A673 (cell line): ENCODE measurements around the gene TMEM60. TPM values are rescaled to one million over a fixed set of nuclear protein-coding genes. Genes with fewer than 3 reads are reported as not detected.

Source experiments
- BruUV-seq: library from RNA; stranded (reverse); fragments of 400-500 nt; replicated peaks from 2 replicates; lab custom pipeline; 2021; lab: Mats Ljungman, UMichigan
- CTCF ChIA-PET: fragments of 300-600 bp; sonication (Branson Sonifier 250); formaldehyde crosslinking; loops from one replicate; lab custom pipeline; 2022; ENCODE audit warnings: antibody characterized with exemption; lab: Charles Lee
- POLR2A ChIA-PET: fragments of 300-600 bp; sonication (Branson Sonifier 250); formaldehyde crosslinking; loops from one replicate; lab custom pipeline; 2022; ENCODE audit warnings: antibody characterized with exemption; ENCODE audit not compliant: low non-redundant PET; lab: Charles Lee
- DNase-seq: peaks from one replicate; pipeline ENCODE4 v3.0.0-alpha.2; 2015; ENCODE audit warnings: low spot score
- H3K27ac ChIP-seq: fragments of 200-600 bp; sonication (generic); 2 replicates; pipeline ENCODE4 v1.5.1; 2016; ENCODE audit warnings: mixed run types, low read depth, mild to moderate bottlenecking, mixed read lengths, antibody characterized with exemption, low read length; ENCODE audit not compliant: poor library complexity, severe bottlenecking
- H3K27me3 ChIP-seq: fragments of 200-600 bp; sonication (generic); replicated peaks from 2 replicates; pipeline ENCODE4 v1.6.1; 2017; ENCODE audit warnings: mixed run types, low read depth, mild to moderate bottlenecking, mixed read lengths, antibody characterized with exemption, low read length; ENCODE audit not compliant: insufficient read depth, poor library complexity
- H3K36me3 ChIP-seq: fragments of 200-600 bp; sonication (generic); 2 replicates; pipeline ENCODE4 v1.6.1; 2016; ENCODE audit warnings: mixed run types, mild to moderate bottlenecking, mixed read lengths, antibody characterized with exemption, low read length; ENCODE audit not compliant: insufficient read depth, poor library complexity, severe bottlenecking
- H3K4me1 ChIP-seq: fragments of 200-600 bp; sonication (generic); 2 replicates; pipeline ENCODE4 v1.6.1; 2017; ENCODE audit warnings: mixed run types, mild to moderate bottlenecking, mixed read lengths, antibody characterized with exemption, low read length; ENCODE audit not compliant: insufficient read depth, poor library complexity, severe bottlenecking
- H3K4me3 ChIP-seq: fragments of 200-600 bp; sonication (generic); 2 replicates; pipeline ENCODE4 v1.5.1; 2016; ENCODE audit warnings: low read depth, mixed run types, mild to moderate bottlenecking, mixed read lengths, low read length; ENCODE audit not compliant: poor library complexity, severe bottlenecking
- H3K9me3 ChIP-seq: fragments of 200-600 bp; sonication (generic); 2 replicates; pipeline ENCODE4 v1.6.1; 2016; ENCODE audit warnings: mixed run types, low read depth, mild to moderate bottlenecking, mixed read lengths, antibody characterized with exemption, low read length; ENCODE audit not compliant: poor library complexity, severe bottlenecking
- EZH2 ChIP-seq: fragments of 200-600 bp; sonication (generic); IDR thresholded peaks from 2 replicates; pipeline ENCODE4 v1.6.1; 2017; ENCODE audit warnings: borderline replicate concordance, low read depth, mild to moderate bottlenecking, mixed read lengths, antibody characterized with exemption, low read length; ENCODE audit not compliant: poor library complexity, severe bottlenecking
- intact Hi-C: fragments of 100-400 bp; cut with micrococcal nuclease; formaldehyde crosslinking; loops from one replicate; pipeline ENCODE4 v1.10.0; 2022; ENCODE audit not compliant: unreplicated experiment
- total RNA-seq: library from RNA; stranded (reverse); gene quantifications from 2 replicates; pipeline ENCODE4 v1.2.3, GENCODE V29; 2021
- TF ChIP-seq, protein P1 (sequence below): fragments of 300-800, 200-600 bp; sonication (generic); conservative IDR thresholded peaks from 2 replicates; pipeline ENCODE4 v1.5.1; 2017; ENCODE audit warnings: low read depth, mild to moderate bottlenecking, antibody characterized with exemption, low read length, moderate library complexity, mixed read lengths

Gene TMEM60
- total RNA-seq, 1 experiment from 2014 or later = 14.8 TPM

DNA sequence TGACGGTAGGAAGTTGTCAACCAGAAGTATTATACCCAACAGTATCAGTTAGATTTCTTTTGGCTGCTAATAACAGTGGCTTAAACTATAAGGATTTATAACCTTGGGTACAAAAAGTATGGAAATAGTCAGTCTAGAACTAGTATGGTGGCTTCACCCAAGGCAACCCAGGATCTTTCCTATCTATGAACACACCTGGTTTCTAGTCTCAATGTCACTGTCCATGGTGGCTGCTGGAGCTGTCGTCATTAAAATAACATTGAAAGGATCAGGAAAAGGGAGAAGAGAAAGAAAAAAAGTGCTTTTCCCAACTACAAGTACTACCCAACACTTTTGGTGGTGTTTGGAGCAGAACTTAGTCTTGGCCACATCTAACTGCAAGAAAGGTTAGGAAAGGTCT, 28.1 kb upstream of the TMEM60 start:
- POLR2A ChIA-PET = no interaction called here
- no peak for TF ChIP-seq EZH2
- TF ChIP-seq, protein P1, sequence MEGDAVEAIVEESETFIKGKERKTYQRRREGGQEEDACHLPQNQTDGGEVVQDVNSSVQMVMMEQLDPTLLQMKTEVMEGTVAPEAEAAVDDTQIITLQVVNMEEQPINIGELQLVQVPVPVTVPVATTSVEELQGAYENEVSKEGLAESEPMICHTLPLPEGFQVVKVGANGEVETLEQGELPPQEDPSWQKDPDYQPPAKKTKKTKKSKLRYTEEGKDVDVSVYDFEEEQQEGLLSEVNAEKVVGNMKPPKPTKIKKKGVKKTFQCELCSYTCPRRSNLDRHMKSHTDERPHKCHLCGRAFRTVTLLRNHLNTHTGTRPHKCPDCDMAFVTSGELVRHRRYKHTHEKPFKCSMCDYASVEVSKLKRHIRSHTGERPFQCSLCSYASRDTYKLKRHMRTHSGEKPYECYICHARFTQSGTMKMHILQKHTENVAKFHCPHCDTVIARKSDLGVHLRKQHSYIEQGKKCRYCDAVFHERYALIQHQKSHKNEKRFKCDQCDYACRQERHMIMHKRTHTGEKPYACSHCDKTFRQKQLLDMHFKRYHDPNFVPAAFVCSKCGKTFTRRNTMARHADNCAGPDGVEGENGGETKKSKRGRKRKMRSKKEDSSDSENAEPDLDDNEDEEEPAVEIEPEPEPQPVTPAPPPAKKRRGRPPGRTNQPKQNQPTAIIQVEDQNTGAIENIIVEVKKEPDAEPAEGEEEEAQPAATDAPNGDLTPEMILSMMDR = no peak
- Histone ChIP-seq H3K4me3 (no peak overlapping the region), H3K27me3 (no peaks in the 10 kb centered on the region), H3K9me3 (peaks cover 10% of the 10 kb centered on the region), H3K27ac (no peak overlapping the region), H3K36me3 (no peaks in the 10 kb centered on the region), H3K4me1 (no peaks in the 10 kb centered on the region)
- CTCF ChIA-PET = no interaction called here
- intact Hi-C loops = no loop called here
- no TSS peak for BruUV-seq
- DNase-seq = no peak

DNA sequence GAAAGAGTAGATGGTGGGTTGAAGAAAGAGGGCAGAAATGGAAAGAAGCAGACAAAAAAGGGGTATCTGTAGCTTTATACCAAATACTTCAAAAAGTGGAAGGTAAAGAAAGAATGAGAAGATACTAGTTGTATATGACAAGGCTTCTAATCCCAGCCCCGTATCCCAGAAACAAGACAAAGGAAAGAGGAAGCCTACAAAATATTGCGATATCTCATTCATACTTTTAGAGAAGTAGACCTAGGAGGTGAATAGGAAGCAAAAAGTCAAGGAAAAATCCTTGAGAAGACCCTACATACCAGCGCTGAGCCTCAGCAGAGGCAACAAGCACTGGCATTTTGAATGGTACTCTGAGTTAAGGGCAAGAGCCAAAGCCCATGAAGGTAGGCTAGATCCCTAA, 26.9 kb upstream of the TMEM60 start:
- no TSS peak for BruUV-seq
- H3K36me3 ChIP-seq = no peaks in the 10 kb centered on the region
- no peaks in the 10 kb centered on the region for H3K27me3 ChIP-seq
- TF ChIP-seq, protein P1 = no peak
- no peak for TF ChIP-seq EZH2
- no peak overlapping the region for H3K4me3 ChIP-seq
- H3K9me3 ChIP-seq = peaks cover 22% of the 10 kb centered on the region
- POLR2A ChIA-PET = no interaction called here
- H3K4me1 ChIP-seq = no peaks in the 10 kb centered on the region
- CTCF ChIA-PET = no interaction called here
- H3K27ac ChIP-seq = no peak overlapping the region
- no peak for DNase-seq
- intact Hi-C loops = no loop called here

DNA sequence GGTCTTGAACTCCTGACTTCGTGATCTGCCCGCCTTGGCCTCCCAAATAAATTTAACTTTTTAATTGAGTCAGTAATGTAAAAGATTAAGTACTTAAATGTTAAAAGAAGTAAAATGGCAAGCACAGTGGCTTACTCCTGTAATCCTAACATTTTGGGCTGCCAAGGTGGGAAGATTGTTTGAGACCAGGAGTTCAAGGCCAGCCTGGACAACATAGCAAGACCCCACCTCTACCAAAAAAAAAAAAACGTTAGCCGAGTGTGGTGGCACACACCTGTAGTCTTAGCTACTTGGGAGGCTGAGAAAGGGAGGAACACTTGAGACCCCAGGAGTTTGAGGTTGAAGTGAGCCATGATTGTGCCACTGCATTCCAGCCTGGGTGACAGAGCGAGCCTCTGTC, 26.4 kb upstream of the TMEM60 start:
- TF ChIP-seq, protein P1 = no peak
- TF ChIP-seq EZH2 = no peak
- Histone ChIP-seq H3K36me3 (no peaks in the 10 kb centered on the region), H3K27ac (no peak overlapping the region), H3K27me3 (no peaks in the 10 kb centered on the region), H3K4me1 (no peaks in the 10 kb centered on the region), H3K9me3 (peaks cover 27% of the 10 kb centered on the region), H3K4me3 (no peak overlapping the region)
- no TSS peak for BruUV-seq
- intact Hi-C loops = no loop called here
- ChIA-PET POLR2A (no interaction called here), CTCF (no interaction called here)
- DNase-seq = no peak
